Activated T-cell treated with anti-CD3 and anti-CD28 coated beads, Interleukin-2, amount 50 U/mL, for 72 hours (primary cell): ENCODE results near the gene MYCT1. TPM values are rescaled to one million over a fixed set of nuclear protein-coding genes. Genes with fewer than 3 reads are reported as not detected.

Experiments used
- ATAC-seq, 2 donors: fragments of 150-1000 bp; cut with Tn5 transposase; replicated peaks in 1 of 2; 2 replicates each; pipeline ENCODE4 v1.10.0; 2021; ENCODE audit warnings: moderate library complexity in 2 of 2, mild to moderate bottlenecking in 1 of 2
- DNase-seq, 2 donors: peaks; one replicate each; pipeline ENCODE4 v3.0.0; 2021 to 2022; ENCODE audit warnings: mixed read lengths in 1 of 2
- H3K27ac Mint-ChIP-seq: one replicate; pipeline ENCODE4 v1.8.0; 2022; ENCODE audit warnings: mild to moderate bottlenecking, moderate library complexity, mixed read lengths
- H3K27me3 Mint-ChIP-seq: one replicate; pipeline ENCODE4 v1.8.0; 2022; ENCODE audit warnings: low read depth, mixed read lengths
- H3K36me3 Mint-ChIP-seq, 2 donors: one replicate each; pipeline ENCODE4 v1.8.0; 2022; ENCODE audit warnings: mixed read lengths in 2 of 2, mild to moderate bottlenecking in 1 of 2; ENCODE audit not compliant: insufficient read depth in 2 of 2
- H3K4me1 Mint-ChIP-seq: one replicate; pipeline ENCODE4 v1.8.0; 2022; ENCODE audit warnings: low read depth, mixed read lengths
- H3K4me3 Mint-ChIP-seq, 2 donors: one replicate each; pipeline ENCODE4 v1.8.0; 2022; ENCODE audit warnings: mild to moderate bottlenecking in 2 of 2, mixed read lengths in 2 of 2, moderate library complexity in 2 of 2
- H3K9me3 Mint-ChIP-seq, 2 donors: one replicate each; pipeline ENCODE4 v1.8.0; 2022; ENCODE audit warnings: mixed read lengths in 2 of 2
- total RNA-seq, 2 donors: library from RNA; stranded (reverse); gene quantifications; one replicate each; pipeline ENCODE4 v1.2.3, GENCODE V29; 2022

The MYCT1 gene
- total RNA-seq, 2 donors from 2014 or later, result not detected

DNA sequence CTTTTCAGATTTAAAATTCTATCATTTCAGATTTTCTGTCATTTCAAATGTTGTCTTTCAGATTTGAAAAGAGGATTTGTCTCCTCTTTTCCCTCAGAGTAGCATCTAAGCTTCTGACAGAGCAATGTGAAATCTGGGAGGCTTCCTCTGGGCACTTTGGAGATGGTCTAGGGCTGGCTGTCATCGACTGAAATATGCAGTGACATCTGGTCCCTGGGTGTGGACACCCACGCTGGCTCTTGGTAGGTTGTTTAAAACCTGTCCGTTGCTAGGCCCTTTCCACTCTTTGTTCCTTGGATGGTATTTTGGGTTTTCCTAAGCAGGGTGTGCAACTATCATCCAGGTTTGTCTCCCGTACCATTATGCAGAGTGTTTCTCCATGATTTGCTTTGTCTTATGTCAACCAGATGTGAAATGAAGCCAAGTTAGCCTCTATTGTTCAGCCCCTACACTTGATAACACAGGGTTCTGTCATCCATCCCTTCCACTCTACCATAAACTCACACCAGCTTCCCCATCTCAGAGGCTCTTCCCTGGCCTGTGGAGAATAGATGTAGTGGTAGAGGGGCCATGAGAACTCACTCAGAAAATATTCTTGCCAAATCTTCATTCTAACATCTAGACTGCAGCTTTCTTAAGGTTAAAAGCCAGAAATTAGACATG is 47.9 kb downstream of the MYCT1 start:
- Mint-ChIP-seq H3K27ac (no peak overlapping the region), H3K4me3 (no peak overlapping the region), H3K27me3 (no peaks in the 10 kb centered on the region), H3K9me3 (no peaks in the 10 kb centered on the region), H3K36me3 (no peaks in the 10 kb centered on the region), H3K4me1 (no peaks in the 10 kb centered on the region)
- DNase-seq (no peak), ATAC-seq (no peak)

GRCh38 chr6:152746172-152746553 is 48.5 kb downstream of the MYCT1 start:
- Mint-ChIP-seq H3K4me3 (no peak overlapping the region), H3K27me3 (no peaks in the 10 kb centered on the region), H3K4me1 (no peaks in the 10 kb centered on the region), H3K36me3 (no peaks in the 10 kb centered on the region), H3K27ac (no peak overlapping the region), H3K9me3 (no peaks in the 10 kb centered on the region)
- no peak for ATAC-seq
- no peak for DNase-seq

- no peaks in the 10 kb centered on the region for H3K36me3 Mint-ChIP-seq
- ATAC-seq (no peak), DNase-seq (no peak)
- no peaks in the 10 kb centered on the region for H3K4me1 Mint-ChIP-seq
- no peak overlapping the region for H3K27ac Mint-ChIP-seq
- no peaks in the 10 kb centered on the region for H3K9me3 Mint-ChIP-seq
- H3K27me3 Mint-ChIP-seq, result no peaks in the 10 kb centered on the region
- no peak overlapping the region for H3K4me3 Mint-ChIP-seq
Observed at GRCh38 chr6:152748843-152749242, 51.1 kb downstream of the MYCT1 start.

DNA sequence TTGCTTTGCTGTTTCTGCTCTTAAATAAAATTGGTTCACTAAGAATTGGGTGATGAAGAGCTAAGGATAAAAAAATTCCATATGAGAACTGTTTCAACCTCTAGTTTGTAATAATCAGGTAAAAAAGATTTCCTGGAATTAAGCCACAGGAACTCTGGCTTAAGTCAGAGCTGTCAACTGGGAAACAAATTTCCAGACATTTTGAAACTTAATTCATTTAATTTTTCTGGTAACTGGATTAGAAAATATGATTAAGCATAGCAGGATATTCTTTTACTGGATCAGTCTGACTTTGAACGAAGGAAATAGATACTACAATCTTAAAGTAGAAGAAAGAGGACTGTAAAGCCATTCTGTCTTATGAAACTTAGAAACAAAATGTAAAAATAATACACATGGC is 51.6 kb downstream of the MYCT1 start:
- no peaks in the 10 kb centered on the region for H3K4me1 Mint-ChIP-seq
- no peaks in the 10 kb centered on the region for H3K27me3 Mint-ChIP-seq
- no peak for DNase-seq
- no peaks in the 10 kb centered on the region for H3K9me3 Mint-ChIP-seq
- ATAC-seq, result no peak
- H3K27ac Mint-ChIP-seq, result no peak overlapping the region
- H3K4me3 Mint-ChIP-seq, result no peak overlapping the region
- no peaks in the 10 kb centered on the region for H3K36me3 Mint-ChIP-seq

GRCh38 chr6:152750694-152751093 is 53.0 kb downstream of the MYCT1 start, which contains the start of gene VIP:
TSS of gene VIP (plus strand) at chr6:152750797. CDS start at chr6:152752178, 1,381 bp downstream.
- DNase-seq (no peak), ATAC-seq (no peak)
- Mint-ChIP-seq H3K4me3 (no peak within 1 kb of the TSS), H3K27me3 (no peaks in the 10 kb centered on the region), H3K36me3 (no peaks in the 10 kb centered on the region), H3K9me3 (no peaks in the 10 kb centered on the region), H3K4me1 (no peaks in the 10 kb centered on the region), H3K27ac (no peak within 1 kb of the TSS)

DNA sequence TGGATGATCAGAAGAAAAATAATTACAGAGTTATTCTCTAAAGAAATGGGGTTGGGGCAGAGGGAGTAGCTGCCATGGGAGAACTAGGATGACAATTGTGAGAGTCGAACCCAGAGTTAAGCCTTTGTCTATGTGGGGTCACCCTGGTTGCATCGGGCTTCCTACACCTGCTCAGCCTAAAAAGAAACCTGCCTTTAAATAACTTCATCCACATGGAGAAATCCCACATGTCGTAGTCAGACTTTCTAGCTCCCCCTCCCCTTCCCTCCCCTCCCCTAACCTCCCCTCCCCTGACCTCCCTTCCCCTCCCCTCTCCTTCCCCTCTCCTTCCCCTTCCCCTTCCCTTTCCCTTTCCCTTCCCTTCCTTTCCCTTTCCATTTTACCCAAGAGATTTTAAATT is 67.6 kb downstream of the MYCT1 start:
- Mint-ChIP-seq H3K4me3 (no peak overlapping the region), H3K27ac (no peak overlapping the region), H3K36me3 (no peaks in the 10 kb centered on the region), H3K4me1 (no peaks in the 10 kb centered on the region), H3K27me3 (no peaks in the 10 kb centered on the region), H3K9me3 (no peaks in the 10 kb centered on the region)
- ATAC-seq (no peak), DNase-seq (no peak)

DNA sequence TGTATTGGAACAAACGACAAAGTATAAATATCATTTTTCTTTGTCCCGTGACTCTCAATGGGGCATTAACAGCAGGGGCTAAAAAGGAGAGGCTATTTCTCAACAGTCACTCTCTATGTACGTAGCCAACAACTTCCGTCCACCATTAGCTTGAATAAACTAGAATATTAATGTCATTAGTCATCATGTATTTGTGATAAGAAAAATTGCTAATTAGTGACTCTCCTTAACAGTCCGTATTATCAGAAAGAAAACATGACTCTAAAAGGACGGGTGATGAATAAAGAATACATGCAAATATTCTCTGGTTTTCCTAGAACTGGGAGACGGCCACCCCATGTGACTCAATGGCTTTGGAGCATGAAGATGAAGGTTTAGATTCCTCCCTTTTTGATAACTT is 71.5 kb downstream of the MYCT1 start:
- H3K9me3 Mint-ChIP-seq, result no peaks in the 10 kb centered on the region
- no peak for DNase-seq

GRCh38 chr6:152769993-152770392 is 72.3 kb downstream of the MYCT1 start:
- H3K27ac Mint-ChIP-seq, result no peak overlapping the region
- no peaks in the 10 kb centered on the region for H3K27me3 Mint-ChIP-seq
- no peak overlapping the region for H3K4me3 Mint-ChIP-seq
- no peaks in the 10 kb centered on the region for H3K9me3 Mint-ChIP-seq
- DNase-seq (no peak), ATAC-seq (no peak)
- H3K4me1 Mint-ChIP-seq, result no peaks in the 10 kb centered on the region
- no peaks in the 10 kb centered on the region for H3K36me3 Mint-ChIP-seq

More for the DNA sequence above, 71.5 kb downstream of the MYCT1 start:
- Mint-ChIP-seq H3K36me3 (no peaks in the 10 kb centered on the region), H3K4me3 (no peak overlapping the region), H3K4me1 (no peaks in the 10 kb centered on the region), H3K27ac (no peak overlapping the region), H3K27me3 (no peaks in the 10 kb centered on the region)
- ATAC-seq, result no peak

DNA sequence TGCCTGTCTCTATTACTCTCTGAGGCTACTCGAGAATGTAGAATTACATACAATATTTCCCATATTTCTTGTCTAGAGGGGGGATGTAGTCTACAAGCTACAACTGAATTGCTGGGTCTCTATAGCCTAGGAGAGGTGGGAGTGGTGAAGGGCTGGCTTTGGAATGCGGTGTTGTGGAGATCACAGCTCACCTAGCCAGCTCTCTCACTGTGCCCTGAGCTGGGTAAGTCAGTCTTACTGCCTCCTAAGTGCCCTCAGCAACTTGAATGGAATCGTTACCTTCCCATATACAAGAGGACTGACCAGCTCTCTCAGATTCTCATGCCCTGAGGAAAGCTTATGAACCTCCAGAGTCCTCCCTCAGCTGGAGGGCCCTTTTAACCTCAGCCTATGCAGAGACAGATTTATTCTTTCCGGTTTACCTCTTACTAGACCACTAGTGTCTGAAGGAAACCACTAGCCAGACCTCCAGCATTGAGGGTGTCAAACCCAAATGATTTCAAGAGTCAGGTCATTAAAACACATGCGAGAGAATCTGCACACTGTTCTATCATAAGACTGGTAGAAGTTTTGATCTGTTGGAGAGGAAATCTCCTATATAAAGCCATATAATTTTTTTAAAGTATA is 73.5 kb downstream of the MYCT1 start:
- DNase-seq (no peak), ATAC-seq (no peak)
- no peak overlapping the region for H3K27ac Mint-ChIP-seq
- H3K4me1 Mint-ChIP-seq, result no peaks in the 10 kb centered on the region
- H3K27me3 Mint-ChIP-seq, result no peaks in the 10 kb centered on the region
- no peaks in the 10 kb centered on the region for H3K9me3 Mint-ChIP-seq
- no peaks in the 10 kb centered on the region for H3K36me3 Mint-ChIP-seq
- H3K4me3 Mint-ChIP-seq, result no peak overlapping the region

Other genes with a start within 250 kb of the MYCT1 start
- gene SYNE1, start 60.5 kb upstream of the MYCT1 start, total RNA-seq, result 10 to 100 TPM; 34.5 to 38.9 TPM
- not detected for gene VIP, start 52.9 kb downstream of the MYCT1 start, total RNA-seq